HCT116 (cell line): ENCODE data around the gene GRHL1. TPM values are rescaled to one million over a fixed set of nuclear protein-coding genes. Genes with fewer than 3 reads are reported as not detected.
A peak's percentile ranks its signal among the peaks of the same experiment; 100 is the strongest.

Source experiments
- ATAC-seq: fragments of 200-7000 bp; cut with Tn5 transposase; 2 replicates; pipeline ENCODE4 v1.9.1; 2020; ENCODE audit warnings: mild to moderate bottlenecking, moderate library complexity
- BruUV-seq: library from RNA; stranded (reverse); fragments of 400-500 nt; replicated peaks from 2 replicates; lab custom pipeline; 2021; lab: Mats Ljungman, UMichigan
- CTCF ChIA-PET: fragments of 300-600 bp; sonication (Branson Sonifier 250); formaldehyde crosslinking; loops from one replicate; lab custom pipeline; 2021; ENCODE audit warnings: antibody characterized with exemption; lab: Charles Lee
- POLR2A ChIA-PET: fragments of 300-600, 350-600 bp; sonication (Branson Sonifier 250); formaldehyde crosslinking; loops from one replicate; lab custom pipeline; 2021; ENCODE audit warnings: antibody characterized with exemption; lab: Charles Lee
- RAD21 ChIA-PET, 2 experiments: fragments of 300-600 bp; sonication (Branson Sonifier 250); formaldehyde crosslinking; loops; one replicate each; lab custom pipeline; 2023; ENCODE audit warnings: low total read pairs in 2 of 2; ENCODE audit not compliant: uncharacterized antibody in 2 of 2, unreplicated experiment in 2 of 2, low non-redundant PET in 1 of 2; lab: Charles Lee
- DNase-seq: peaks from one replicate; pipeline ENCODE4 v3.0.0-alpha.2; 2010; ENCODE audit warnings: low read depth, low spot score
- H2AFZ ChIP-seq: fragments of 200-600 bp; shearing (Covaris generic), sonication (generic); 2 replicates; pipeline ENCODE4 v1.6.1; 2017; ENCODE audit warnings: low read depth, mixed run types, mixed read lengths, antibody characterized with exemption, low read length; ENCODE audit not compliant: poor library complexity, severe bottlenecking
- H3K27ac ChIP-seq: 2 replicates; pipeline ENCODE4 v1.5.1; 2012; ENCODE audit warnings: low read depth, low read length
- H3K27me3 ChIP-seq: fragments of 200-600 bp; sonication (generic); 2 replicates; pipeline ENCODE4 v1.6.1; 2016; ENCODE audit warnings: mixed run types, low read length, mixed read lengths; ENCODE audit not compliant: insufficient read depth
- H3K36me3 ChIP-seq, 2 experiments: fragments of 200-500 bp in 1 of 2; fragments of 200-600 bp in 1 of 2; sonication (Bioruptor generic) in 1 of 2; sonication (generic) in 1 of 2; 2 replicates each; pipeline versions ENCODE4 v1.5.1 to v1.6.1; 2014 to 2016; ENCODE audit warnings: low read length in 2 of 2, inconsistent platforms in 1 of 2, mixed read lengths in 1 of 2, mixed run types in 1 of 2; ENCODE audit not compliant: insufficient read depth in 2 of 2, control insufficient read depth in 1 of 2
- H3K4me1 ChIP-seq, 2 experiments: fragments of 200-600 bp in 1 of 2; sonication (generic) in 1 of 2; 2 replicates each; pipeline versions ENCODE4 v1.5.1 to v1.6.1; 2012 to 2017; ENCODE audit warnings: low read length in 2 of 2, inconsistent platforms in 1 of 2, mild to moderate bottlenecking in 1 of 2, mixed read lengths in 1 of 2, mixed run types in 1 of 2, moderate library complexity in 1 of 2; ENCODE audit not compliant: insufficient read depth in 2 of 2, control insufficient read depth in 1 of 2
- H3K4me2 ChIP-seq: fragments of 200-600 bp; sonication (generic); 2 replicates; pipeline ENCODE4 v1.6.1; 2017; ENCODE audit warnings: mixed run types, low read length, mixed read lengths
- H3K4me3 ChIP-seq, 2 experiments: fragments of 200-600 bp in 1 of 2; sonication (generic) in 1 of 2; replicated peaks in 1 of 2; 2 replicates each; pipeline ENCODE4 v1.5.1; 2011 to 2016; ENCODE audit warnings: low read length in 2 of 2, control low read depth in 1 of 2, low read depth in 1 of 2, mild to moderate bottlenecking in 1 of 2, mixed read lengths in 1 of 2, mixed run types in 1 of 2
- H3K79me2 ChIP-seq: fragments of 200-600 bp; sonication (generic); 2 replicates; pipeline ENCODE4 v1.6.1; 2017; ENCODE audit warnings: mild to moderate bottlenecking, mixed run types, low read length, moderate library complexity, mixed read lengths; ENCODE audit not compliant: insufficient read depth
- H3K9ac ChIP-seq: fragments of 200-600 bp; sonication (generic); 2 replicates; pipeline ENCODE4 v1.6.1; 2016; ENCODE audit warnings: low read length, mixed read lengths
- H3K9me2 ChIP-seq: fragments of 200-600 bp; sonication (generic), shearing (Covaris generic); 2 replicates; pipeline ENCODE4 v1.6.1; 2017; ENCODE audit warnings: mixed run types, mild to moderate bottlenecking, moderate library complexity; ENCODE audit not compliant: insufficient read depth
- H3K9me3 ChIP-seq, 2 experiments: fragments of 200-500 bp in 1 of 2; fragments of 200-600 bp in 1 of 2; sonication (Bioruptor generic) in 1 of 2; sonication (generic) in 1 of 2; 2 replicates each; pipeline ENCODE4 v1.6.1; 2014 to 2017; ENCODE audit warnings: low read length in 2 of 2, mixed read lengths in 2 of 2, inconsistent platforms in 1 of 2, low read depth in 1 of 2, mild to moderate bottlenecking in 1 of 2, mixed run types in 1 of 2, moderate library complexity in 1 of 2; ENCODE audit not compliant: control insufficient read depth in 1 of 2, insufficient read depth in 1 of 2
- H4K20me1 ChIP-seq: fragments of 200-600 bp; sonication (generic), shearing (Covaris generic); 2 replicates; pipeline ENCODE4 v1.6.1; 2017; ENCODE audit warnings: mixed run types, mild to moderate bottlenecking, moderate library complexity; ENCODE audit not compliant: insufficient read depth
- EZH2phosphoT487 ChIP-seq: fragments of 200-600 bp; IDR thresholded peaks from 2 replicates; pipeline ENCODE4 v1.6.1; 2018; ENCODE audit warnings: antibody characterized with exemption, borderline replicate concordance
- JUND ChIP-seq: IDR thresholded peaks from 2 replicates; pipeline ENCODE4 v1.6.1; 2012
- POLR2A ChIP-seq: IDR thresholded peaks from 2 replicates; pipeline ENCODE4 v1.7.0; 2011; ENCODE audit warnings: borderline replicate concordance; ENCODE audit not compliant: insufficient read depth, insufficient read length; ENCODE audit errors: extremely low read depth
- REST ChIP-seq: IDR thresholded peaks from 2 replicates; pipeline ENCODE4 v1.6.1; 2012; ENCODE audit warnings: low read depth
- YY1 ChIP-seq: IDR thresholded peaks from 2 replicates; pipeline ENCODE4 v1.6.1; 2011; ENCODE audit warnings: low read length, low read depth, moderate library complexity, mild to moderate bottlenecking; ENCODE audit not compliant: insufficient replicate concordance; ENCODE audit errors: extremely low read depth
- intact Hi-C: fragments of 100-400 bp; cut with micrococcal nuclease; formaldehyde crosslinking; loops from 2 replicates; pipeline ENCODE4 v1.10.0; 2022
- total RNA-seq: library from RNA; stranded (reverse); gene quantifications from one replicate; pipeline ENCODE4 v1.2.1, GENCODE V29; 2021; ENCODE audit not compliant: unreplicated experiment
- TF ChIP-seq, protein P1 (sequence below), 3 experiments: fragments of 200-600 bp in 1 of 3; sonication (generic) in 1 of 3; IDR thresholded peaks in 2 of 3; conservative IDR thresholded peaks in 1 of 3; 2 replicates each; pipeline ENCODE4 v1.5.1; 2012 to 2017; ENCODE audit warnings: low read depth in 2 of 3, low read length in 2 of 3, antibody characterized with exemption in 1 of 3, borderline replicate concordance in 1 of 3, control low read depth in 1 of 3, mild to moderate bottlenecking in 1 of 3, mixed read lengths in 1 of 3, mixed run types in 1 of 3, moderate library complexity in 1 of 3; ENCODE audit not compliant: insufficient read depth in 1 of 3
- TF ChIP-seq, protein P2 (sequence below): IDR thresholded peaks from 2 replicates; pipeline ENCODE4 v1.6.1; 2012
- TF ChIP-seq, protein P3 (sequence below): IDR thresholded peaks from 2 replicates; pipeline ENCODE4 v1.6.1; 2012

The GRHL1 gene
- total RNA-seq, 1 experiment from 2014 or later = 8.5 TPM

GRCh38 chr2:10036095-10036884 is 84.8 kb downstream of the GRHL1 start:
- Histone ChIP-seq H3K27ac (no peak overlapping the region), H2AFZ (peak overlapping the region; percentile 32), H3K9me3 (no peaks in the 10 kb centered on the region), H4K20me1 (no peaks in the 10 kb centered on the region), H3K4me3 (no peak overlapping the region), H3K4me2 (peak overlapping the region; percentile 9), H3K36me3 (no peaks in the 10 kb centered on the region), H3K27me3 (no peaks in the 10 kb centered on the region), H3K9me2 (no peaks in the 10 kb centered on the region), H3K4me1 (peaks cover 2 to 24% of the 10 kb centered on the region in 2 experiments; a peak in 2 of 4 replicates), H3K9ac (no peak overlapping the region), H3K79me2 (no peaks in the 10 kb centered on the region)
- peak; percentile 95 for ATAC-seq
- no peak for TF ChIP-seq JUND
- TF ChIP-seq, protein P1, sequence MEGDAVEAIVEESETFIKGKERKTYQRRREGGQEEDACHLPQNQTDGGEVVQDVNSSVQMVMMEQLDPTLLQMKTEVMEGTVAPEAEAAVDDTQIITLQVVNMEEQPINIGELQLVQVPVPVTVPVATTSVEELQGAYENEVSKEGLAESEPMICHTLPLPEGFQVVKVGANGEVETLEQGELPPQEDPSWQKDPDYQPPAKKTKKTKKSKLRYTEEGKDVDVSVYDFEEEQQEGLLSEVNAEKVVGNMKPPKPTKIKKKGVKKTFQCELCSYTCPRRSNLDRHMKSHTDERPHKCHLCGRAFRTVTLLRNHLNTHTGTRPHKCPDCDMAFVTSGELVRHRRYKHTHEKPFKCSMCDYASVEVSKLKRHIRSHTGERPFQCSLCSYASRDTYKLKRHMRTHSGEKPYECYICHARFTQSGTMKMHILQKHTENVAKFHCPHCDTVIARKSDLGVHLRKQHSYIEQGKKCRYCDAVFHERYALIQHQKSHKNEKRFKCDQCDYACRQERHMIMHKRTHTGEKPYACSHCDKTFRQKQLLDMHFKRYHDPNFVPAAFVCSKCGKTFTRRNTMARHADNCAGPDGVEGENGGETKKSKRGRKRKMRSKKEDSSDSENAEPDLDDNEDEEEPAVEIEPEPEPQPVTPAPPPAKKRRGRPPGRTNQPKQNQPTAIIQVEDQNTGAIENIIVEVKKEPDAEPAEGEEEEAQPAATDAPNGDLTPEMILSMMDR (IDR thresholded peaks at IDR 0.05 in 2 of 3, conservative IDR thresholded peaks at IDR 0.05 in 1 of 3; ENCODE audit: borderline replicate concordance in 1 of 3, insufficient read depth in 1 of 3, low read depth in 2 of 3, low read length in 2 of 3) = peak; percentile 44 to 82 (median 69); a peak in 5 of 6 replicates
- ChIA-PET RAD21 (no interaction called here), POLR2A (no interaction called here), CTCF (interaction anchor here (1.2 to 2.2 kb wide), 5 partner anchors 8 to 399 kb away, joined by 3 to 8 read pairs (median 4); no protein-coding TSS in a partner anchor)
- BruUV-seq = no TSS peak
- intact Hi-C loops = no loop called here
- no peak for DNase-seq

GRCh38 chr2:10038123-10038522 is 86.6 kb downstream of the GRHL1 start:
- intact Hi-C loops = no loop called here
- Histone ChIP-seq H2AFZ (no peak overlapping the region), H3K4me1 (peaks cover 2 to 27% of the 10 kb centered on the region in 2 experiments; a peak in 2 of 4 replicates), H3K9ac (no peak overlapping the region), H3K36me3 (no peaks in the 10 kb centered on the region), H4K20me1 (no peaks in the 10 kb centered on the region), H3K9me3 (peaks cover 4 to 8% of the 10 kb centered on the region in 2 experiments; a peak in 1 of 4 replicates), H3K4me3 (no peak overlapping the region), H3K27ac (no peak overlapping the region), H3K79me2 (no peaks in the 10 kb centered on the region), H3K4me2 (no peak overlapping the region), H3K9me2 (no peaks in the 10 kb centered on the region), H3K27me3 (no peaks in the 10 kb centered on the region)
- ATAC-seq = no peak
- BruUV-seq = no TSS peak
- CTCF ChIA-PET = no interaction called here
- DNase-seq = no peak
- POLR2A ChIA-PET = no interaction called here
- RAD21 ChIA-PET = no interaction called here
- TF ChIP-seq EZH2phosphoT487 (no peak), REST (no peak), POLR2A (no peak), YY1 (no peak)
- TF ChIP-seq, protein P1 (IDR thresholded peaks at IDR 0.05 in 2 of 3, conservative IDR thresholded peaks at IDR 0.05 in 1 of 3; ENCODE audit: borderline replicate concordance in 1 of 3, insufficient read depth in 1 of 3, low read depth in 2 of 3, low read length in 2 of 3) = no peak
- TF ChIP-seq, protein P2, sequence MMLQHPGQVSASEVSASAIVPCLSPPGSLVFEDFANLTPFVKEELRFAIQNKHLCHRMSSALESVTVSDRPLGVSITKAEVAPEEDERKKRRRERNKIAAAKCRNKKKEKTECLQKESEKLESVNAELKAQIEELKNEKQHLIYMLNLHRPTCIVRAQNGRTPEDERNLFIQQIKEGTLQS = no peak
- TF ChIP-seq, protein P3, sequence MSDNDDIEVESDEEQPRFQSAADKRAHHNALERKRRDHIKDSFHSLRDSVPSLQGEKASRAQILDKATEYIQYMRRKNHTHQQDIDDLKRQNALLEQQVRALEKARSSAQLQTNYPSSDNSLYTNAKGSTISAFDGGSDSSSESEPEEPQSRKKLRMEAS = no peak
